OCI-M2 (cell line): ENCODE data around the gene SORBS2.

Experiments
- DNase-seq: peaks from one replicate; lab custom pipeline; 2025; ENCODE audit not compliant: unreplicated experiment; lab: John Stamatoyannopoulos, UW

SORBS2 gene

GRCh38 chr4:185682236-185682635, 129.8 kb downstream of the SORBS2 start:
- DNase-seq, result no peak

DNA sequence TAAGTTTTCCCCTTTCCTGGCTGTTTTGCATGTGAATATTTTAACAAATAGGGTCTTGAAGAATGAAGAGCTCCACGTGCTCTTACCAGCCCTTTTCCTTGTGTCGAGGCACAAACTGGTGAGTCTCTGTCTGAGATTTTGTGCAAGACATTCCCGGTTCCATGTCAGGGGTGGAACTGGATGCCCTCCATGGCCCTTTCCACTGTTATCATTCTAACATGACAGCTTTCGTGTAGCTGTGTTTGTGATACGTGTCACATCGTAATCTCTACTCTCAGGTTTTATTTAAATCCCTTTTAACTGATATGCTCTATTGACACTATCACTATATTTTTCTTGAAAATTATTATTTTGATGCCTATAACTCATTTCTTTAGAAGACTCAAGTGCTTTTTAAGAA, 130.4 kb downstream of the SORBS2 start:
- DNase-seq, result no peak

GRCh38 chr4:185680617-185681016, 131.4 kb downstream of the SORBS2 start:
- no peak for DNase-seq

DNA sequence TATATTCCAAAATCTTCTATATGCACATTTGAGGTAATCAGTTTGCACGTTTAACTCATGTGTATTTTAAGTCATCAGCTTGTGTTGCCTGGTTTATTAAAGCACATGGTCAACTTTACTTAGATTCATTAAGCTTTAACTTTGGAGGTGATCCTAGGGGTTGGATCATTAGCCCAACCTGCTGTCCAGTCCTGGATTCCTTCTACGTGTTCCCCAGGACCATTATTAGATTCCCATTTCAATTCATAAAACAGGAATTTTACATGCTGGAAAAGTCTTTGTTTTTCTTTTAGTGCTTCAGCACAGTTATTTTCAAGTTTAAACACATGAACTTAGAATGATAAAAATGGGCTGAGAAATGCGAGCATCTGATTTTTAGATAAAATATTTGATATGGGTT, 132.5 kb downstream of the SORBS2 start:
- no peak for DNase-seq

DNA sequence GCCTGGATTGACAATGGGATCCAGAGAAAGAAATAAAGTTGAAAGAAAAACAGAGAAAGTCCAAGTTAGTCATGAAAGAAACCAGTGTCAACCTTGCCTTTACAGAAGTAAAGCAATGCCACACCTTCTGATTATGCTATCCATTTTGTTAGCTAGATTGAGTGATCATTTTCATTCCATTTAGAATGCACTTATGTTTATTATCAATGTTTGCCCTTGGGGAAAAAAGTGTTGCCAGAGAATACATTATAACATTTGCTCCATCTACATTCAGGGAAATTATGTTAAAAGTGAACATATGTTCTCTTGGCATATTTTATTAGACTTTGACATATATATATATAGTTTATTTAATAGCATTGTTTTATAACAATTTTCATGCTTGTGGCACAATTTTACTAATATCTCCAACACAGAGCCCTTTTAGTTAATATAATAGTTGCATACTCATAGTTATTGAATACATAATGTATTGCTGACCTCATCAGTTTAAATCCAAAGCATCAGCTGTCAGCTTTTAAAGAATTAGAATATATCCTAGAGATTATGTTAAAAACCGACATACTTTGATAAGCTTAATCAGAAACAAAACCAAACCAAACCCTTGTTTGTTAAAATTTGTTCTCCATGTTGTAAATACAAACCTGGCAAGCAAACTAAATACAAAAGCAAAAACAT, 134.2 kb downstream of the SORBS2 start:
- no peak for DNase-seq

- no peak for DNase-seq
Measured at GRCh38 chr4:185672618-185673017, 139.4 kb downstream of the SORBS2 start.

DNA sequence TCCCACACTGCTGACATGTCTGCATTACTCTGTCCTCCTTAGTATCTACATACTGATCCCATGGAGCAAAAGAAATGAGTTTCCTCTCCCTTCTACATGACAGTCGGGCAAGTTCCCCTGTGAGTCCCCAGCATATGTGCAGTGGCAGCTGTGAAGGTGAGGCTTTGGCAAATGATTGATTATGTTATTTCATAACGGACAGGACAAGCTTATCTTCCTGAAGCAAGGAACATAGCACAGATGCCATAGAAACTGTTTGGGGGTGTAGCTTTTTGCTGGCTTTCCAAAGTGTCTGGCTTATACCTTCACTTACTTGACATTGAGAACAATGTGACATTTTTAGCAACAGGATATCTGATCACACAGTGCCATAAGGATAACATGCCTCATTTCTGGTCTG, 139.8 kb downstream of the SORBS2 start:
- DNase-seq, result no peak

- DNase-seq, result no peak
Measured at GRCh38 chr4:185671496-185671895, 140.5 kb downstream of the SORBS2 start.

DNA sequence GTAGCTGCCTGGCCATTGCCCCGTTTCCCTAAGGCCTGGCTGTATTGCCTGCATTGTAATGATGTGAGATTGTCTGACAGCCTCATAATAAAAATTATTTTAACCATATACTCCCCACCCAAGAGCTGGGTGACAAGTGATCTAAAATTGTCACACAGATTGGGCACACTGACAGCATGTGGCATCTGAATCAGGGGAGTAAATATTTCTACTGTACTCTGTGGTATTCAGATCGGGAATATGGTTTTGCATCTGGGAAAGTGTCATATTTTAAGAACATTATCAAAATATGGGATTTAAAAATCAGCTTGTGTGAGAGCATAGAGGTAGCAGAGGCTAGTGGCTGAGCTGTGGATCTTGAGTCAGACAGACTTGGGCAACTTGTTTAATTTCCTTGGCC, 140.9 kb downstream of the SORBS2 start:
- DNase-seq, result no peak

GRCh38 chr4:185669288-185669687, 142.7 kb downstream of the SORBS2 start:
- DNase-seq, result no peak

GRCh38 chr4:185666156-185666555, 145.8 kb downstream of the SORBS2 start:
- no peak for DNase-seq

GRCh38 chr4:185665655-185666054, 146.3 kb downstream of the SORBS2 start:
- no peak for DNase-seq

DNA sequence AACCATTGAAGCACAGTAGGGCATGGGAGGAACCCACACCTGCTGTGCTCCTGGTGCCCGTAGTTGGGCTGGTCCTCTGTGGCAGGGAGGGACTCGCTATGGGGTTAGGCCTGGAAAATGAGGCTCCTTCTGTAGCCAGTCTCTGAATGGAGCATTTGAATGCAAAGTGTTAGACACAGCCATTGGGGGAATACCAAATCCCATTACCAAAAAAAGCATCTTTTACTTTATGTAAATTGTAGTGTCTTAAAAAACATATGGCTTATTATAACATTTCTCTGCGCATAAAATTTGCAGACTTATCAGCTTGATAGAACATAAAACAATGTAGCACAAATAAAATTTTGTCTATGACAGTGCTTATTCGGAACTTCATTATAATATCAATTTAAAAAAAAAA, 147.5 kb downstream of the SORBS2 start:
- no peak for DNase-seq

- DNase-seq, result no peak
Measured at GRCh38 chr4:185662030-185662778, 149.8 kb downstream of the SORBS2 start.

GRCh38 chr4:185660340-185660739, 151.7 kb downstream of the SORBS2 start:
- no peak for DNase-seq

DNA sequence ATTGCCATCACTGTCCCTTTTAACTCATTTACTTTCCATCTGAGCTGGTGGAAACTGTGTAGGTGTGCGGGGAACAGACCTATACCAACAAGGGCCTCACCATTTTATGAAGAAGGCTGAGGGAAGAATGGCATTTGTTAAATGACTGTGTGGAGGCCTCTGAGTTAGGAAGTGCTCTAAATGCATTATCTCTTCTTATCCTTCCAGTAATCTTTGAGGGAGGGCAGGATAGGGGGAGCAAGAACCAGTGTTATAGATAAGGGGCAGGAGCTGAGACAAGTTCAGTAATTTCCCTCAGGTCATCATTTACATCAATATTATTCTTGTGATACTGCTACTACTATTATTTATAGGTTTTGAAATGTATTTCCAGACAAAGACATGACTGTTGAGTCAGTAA, 154.3 kb downstream of the SORBS2 start:
- DNase-seq, result no peak

GRCh38 chr4:185657183-185657582, 154.8 kb downstream of the SORBS2 start:
- DNase-seq, result no peak

DNA sequence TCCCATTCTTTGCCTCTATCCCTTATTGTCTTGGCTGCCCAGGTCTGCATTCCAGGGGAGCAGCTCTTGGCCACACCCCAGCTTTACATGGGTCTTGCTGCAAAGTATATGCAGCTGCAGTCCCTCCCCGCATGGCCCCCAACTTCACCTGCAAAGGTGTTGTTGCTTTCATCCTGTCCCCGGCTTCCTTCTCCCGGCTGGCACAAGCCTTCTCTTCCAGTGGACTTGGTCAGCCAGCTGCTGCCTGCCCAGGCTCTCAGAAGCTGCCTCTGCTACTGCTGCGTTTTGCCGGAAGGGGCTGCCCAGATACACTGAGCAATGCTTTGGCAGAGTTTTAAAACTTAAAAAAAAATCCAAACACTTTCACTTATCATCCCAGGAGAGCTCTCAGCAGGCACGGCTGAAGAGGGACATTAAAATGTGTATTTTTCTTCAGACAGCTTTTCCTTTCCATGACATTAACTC, 155.5 kb downstream of the SORBS2 start:
- DNase-seq, result no peak

- no peak for DNase-seq
Measured at GRCh38 chr4:185654965-185655554, 156.9 kb downstream of the SORBS2 start.

- no peak for DNase-seq
Measured at GRCh38 chr4:185654311-185654710, 157.7 kb downstream of the SORBS2 start.

- no peak for DNase-seq
Measured at GRCh38 chr4:185651851-185652250, 160.1 kb downstream of the SORBS2 start.

DNA sequence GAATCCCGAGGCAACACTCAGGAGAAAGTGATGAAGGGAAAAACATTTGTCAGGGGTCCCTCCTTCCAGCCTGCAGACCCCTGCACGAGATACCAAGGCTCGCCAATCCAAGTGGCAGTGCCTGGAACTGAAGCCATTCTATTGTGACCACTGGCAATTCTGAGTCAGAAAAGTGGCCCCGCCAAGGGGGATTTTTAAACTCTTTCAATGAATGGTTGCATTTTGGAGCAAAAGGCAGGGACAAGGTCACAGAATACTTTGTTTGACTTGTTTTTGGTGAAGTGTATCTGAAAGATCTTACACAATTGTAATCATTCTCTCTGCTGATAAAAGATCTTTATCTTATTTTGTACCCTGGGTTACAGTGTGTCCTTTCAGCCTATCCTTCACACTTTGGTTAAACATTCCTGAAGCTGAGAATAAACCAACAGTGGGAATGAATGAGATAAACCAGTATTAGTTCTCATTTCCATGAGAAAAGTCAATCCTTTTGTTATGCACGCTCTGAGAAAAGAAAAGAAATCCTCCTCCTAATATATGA, 160.8 kb downstream of the SORBS2 start:
- DNase-seq, result no peak
